ENCODE data around the gene SPATA33.

- TF ChIP-seq CTCF (conservative IDR thresholded peaks at IDR 0.05) (no peak), EZH2 (IDR thresholded peaks at IDR 0.05; ENCODE audit: low read depth) (no peak)
Measured at GRCh38 chr16:89653656-89654295, 3.9 kb upstream of the SPATA33 start.

Measured in PC-9 (cell line).